Keratinocyte (primary cell): ENCODE measurements around the gene PLEKHH1. TPM values are rescaled to one million over a fixed set of nuclear protein-coding genes. Genes with fewer than 3 reads are reported as not detected.

Source experiments
- DNase-seq: peaks from one replicate; pipeline ENCODE4 v3.0.0-alpha.2; 2011; ENCODE audit warnings: low read depth, missing footprints, low spot score
- FAIRE-seq: peaks from 2 replicates; lab custom pipeline; 2011; peaks lifted over from hg19 to GRCh38; lab: Jason Lieb, UNC
- H2AFZ ChIP-seq: 2 replicates; pipeline ENCODE4 v1.6.0; 2012; ENCODE audit warnings: low read length, control low read depth, inconsistent platforms; ENCODE audit not compliant: control insufficient read depth
- H3K27ac ChIP-seq: 2 replicates; pipeline ENCODE4 v1.5.1; 2011; ENCODE audit warnings: low read length; ENCODE audit not compliant: control insufficient read depth, insufficient read depth
- H3K27me3 ChIP-seq: 3 replicates; pipeline ENCODE4 v1.6.0; 2011; ENCODE audit warnings: low read length; ENCODE audit not compliant: control insufficient read depth, insufficient read depth; ENCODE audit errors: extremely low read depth
- H3K36me3 ChIP-seq, 2 experiments: 2 replicates in 1 of 2; 3 replicates in 1 of 2; pipeline ENCODE4 v1.5.1; 2011; ENCODE audit warnings: low read length in 2 of 2, mild to moderate bottlenecking in 1 of 2; ENCODE audit not compliant: control insufficient read depth in 2 of 2, insufficient read depth in 2 of 2; ENCODE audit errors: extremely low read depth in 1 of 2
- H3K4me1 ChIP-seq: 3 replicates; pipeline ENCODE4 v1.5.1; 2011; ENCODE audit warnings: low read length; ENCODE audit not compliant: control insufficient read depth, insufficient read depth; ENCODE audit errors: extremely low read depth
- H3K4me2 ChIP-seq: 3 replicates; pipeline ENCODE4 v1.6.0; 2011; ENCODE audit warnings: low read depth, low read length; ENCODE audit not compliant: control insufficient read depth, insufficient read depth; ENCODE audit errors: extremely low read depth
- H3K4me3 ChIP-seq, 3 experiments: fragments of 200-600 bp in 1 of 3; sonication (generic) in 1 of 3; 2 replicates in 2 of 3; 3 replicates in 1 of 3; pipeline ENCODE4 v1.5.1; 2011 to 2016; ENCODE audit warnings: low read length in 3 of 3, mild to moderate bottlenecking in 3 of 3, control low read depth in 2 of 3, inconsistent platforms in 1 of 3, low read depth in 1 of 3, mixed read lengths in 1 of 3, mixed run types in 1 of 3, moderate library complexity in 1 of 3; ENCODE audit not compliant: control insufficient read depth in 2 of 3, insufficient read depth in 2 of 3; ENCODE audit errors: extremely low read depth in 1 of 3
- H3K79me2 ChIP-seq: 2 replicates; pipeline ENCODE4 v1.6.0; 2012; ENCODE audit warnings: low read length; ENCODE audit not compliant: control insufficient read depth, insufficient read depth
- H3K9ac ChIP-seq: 3 replicates; pipeline ENCODE4 v1.6.0; 2011; ENCODE audit warnings: low read length; ENCODE audit not compliant: control insufficient read depth, insufficient read depth; ENCODE audit errors: extremely low read depth
- H3K9me1 ChIP-seq: 3 replicates; pipeline ENCODE4 v1.6.0; 2011; ENCODE audit warnings: low read length; ENCODE audit not compliant: control insufficient read depth, insufficient read depth; ENCODE audit errors: extremely low read depth
- H3K9me3 ChIP-seq: 2 replicates; pipeline ENCODE4 v1.5.1; 2012; ENCODE audit warnings: low read depth, low read length; ENCODE audit not compliant: control insufficient read depth
- H4K20me1 ChIP-seq: 3 replicates; pipeline ENCODE4 v1.6.0; 2011; ENCODE audit warnings: low read length; ENCODE audit not compliant: control insufficient read depth, insufficient read depth; ENCODE audit errors: extremely low read depth
- CTCF ChIP-seq, 3 experiments: IDR thresholded peaks in 1 of 3; conservative IDR thresholded peaks in 1 of 3; optimal IDR thresholded peaks in 1 of 3; 2 replicates in 2 of 3; 3 replicates in 1 of 3; pipeline versions ENCODE3 to v1.5.1; 2011; ENCODE audit warnings: low read length in 3 of 3, mild to moderate bottlenecking in 3 of 3, moderate library complexity in 2 of 3, control low read depth in 1 of 3, inconsistent platforms in 1 of 3; ENCODE audit not compliant: insufficient read depth in 2 of 3; ENCODE audit errors: extremely low read depth in 1 of 3
- EZH2 ChIP-seq: IDR thresholded peaks from one replicate; pipeline ENCODE4 v1.6.1; 2012; ENCODE audit warnings: inconsistent platforms, mild to moderate bottlenecking, low read length, moderate library complexity
- dilution Hi-C: fragments of 300-500 bp; cut with MboI; formaldehyde crosslinking; loops from one replicate; pipeline ENCODE4 v1.7.0; 2020; ENCODE audit warnings: low sequenced_read_pairs; ENCODE audit not compliant: extremely low pct_ligation_motif_present
- polyA plus RNA-seq, 5 experiments: library from polyadenylated mRNA; depleted of rRNA in 3 of 5; stranded (reverse) in 3 of 5; stranded (forward) in 1 of 5; unstranded in 1 of 5; fragments of >200 nt; gene quantifications; 1 replicate in 1 of 5; 2 replicates in 3 of 5; 3 replicates in 1 of 5; pipeline versions ENCODE4 v1.2.1 to v1.2.3, GENCODE V29; 2011 to 2012; ENCODE audit warnings: missing spikeins in 2 of 5, low read depth in 1 of 5, low replicate concordance in 1 of 5

Gene PLEKHH1
- polyA plus RNA-seq, 1 donor (not counting 4 experiments of a cell fraction or from before 2014, with no cell fraction given): 4.4 TPM

DNA sequence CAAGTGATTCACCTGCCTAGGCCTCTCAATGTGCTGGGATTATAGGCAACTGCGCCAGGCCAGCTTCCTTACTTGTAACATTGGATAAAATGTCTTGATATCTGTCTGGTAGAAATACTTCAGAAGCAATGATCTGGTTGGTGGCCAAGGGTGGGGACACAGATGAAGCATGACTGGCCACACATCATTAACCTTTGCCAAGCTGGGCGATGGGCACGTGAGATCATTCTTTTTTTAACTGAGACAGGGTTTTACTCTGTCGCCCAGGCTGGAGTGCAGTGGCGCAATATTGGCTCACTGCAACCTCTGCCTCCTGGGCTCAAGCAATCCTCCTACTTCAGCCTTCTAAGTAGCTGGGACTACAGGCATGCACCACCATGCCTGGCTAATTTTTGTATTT, 31.1 kb downstream of the PLEKHH1 start:
- Histone ChIP-seq H3K4me3 (no peak overlapping the region), H3K9me1 (no peaks in the 10 kb centered on the region), H3K9me3 (no peaks in the 10 kb centered on the region), H3K27ac (no peak overlapping the region), H3K4me1 (peaks cover 3% of the 10 kb centered on the region), H2AFZ (no peak overlapping the region), H3K79me2 (no peaks in the 10 kb centered on the region), H3K27me3 (no peaks in the 10 kb centered on the region), H4K20me1 (no peaks in the 10 kb centered on the region), H3K36me3 (peaks cover 7 to 8% of the 10 kb centered on the region in 2 experiments), H3K4me2 (no peak overlapping the region), H3K9ac (no peak overlapping the region)
- FAIRE-seq: no peak
- TF ChIP-seq CTCF (optimal IDR thresholded peaks at IDR 0.05 in 1 of 3, IDR thresholded peaks at IDR 0.05 in 1 of 3, conservative IDR thresholded peaks at IDR 0.05 in 1 of 3; ENCODE audit: extremely low read depth in 1 of 3, insufficient read depth in 2 of 3, low read length in 3 of 3) (no peak), EZH2 (no peak)
- dilution Hi-C loops: no loop called here
- no peak for DNase-seq

DNA sequence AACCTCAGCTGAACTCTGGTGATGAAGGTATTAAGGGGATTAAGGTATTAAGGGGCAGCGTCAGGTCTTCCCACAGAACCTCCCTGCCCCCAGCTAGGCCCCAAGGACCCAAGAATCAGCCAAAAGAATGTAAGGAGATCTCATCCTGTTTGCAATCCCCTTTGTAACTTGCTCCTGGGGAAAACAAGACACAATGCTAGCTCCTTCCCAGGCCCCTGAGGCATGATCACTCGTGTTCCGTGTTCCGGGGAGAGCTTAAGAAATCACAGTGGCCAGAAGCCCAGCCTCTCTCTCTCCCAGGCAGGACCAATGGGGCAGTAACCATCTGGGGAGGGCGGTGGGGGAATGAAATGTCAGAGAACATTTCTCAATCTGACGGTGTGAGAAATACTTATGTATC, 33.8 kb downstream of the PLEKHH1 start:
- Histone ChIP-seq H3K4me3 (no peak overlapping the region), H3K4me1 (peaks cover 3% of the 10 kb centered on the region), H3K9ac (no peak overlapping the region), H3K27me3 (no peaks in the 10 kb centered on the region), H2AFZ (no peak overlapping the region), H3K9me1 (no peaks in the 10 kb centered on the region), H4K20me1 (no peaks in the 10 kb centered on the region), H3K36me3 (peaks cover 4 to 8% of the 10 kb centered on the region in 2 experiments), H3K4me2 (no peak overlapping the region), H3K79me2 (no peaks in the 10 kb centered on the region), H3K27ac (no peak overlapping the region), H3K9me3 (no peaks in the 10 kb centered on the region)
- FAIRE-seq: no peak
- DNase-seq: no peak
- TF ChIP-seq EZH2 (no peak), CTCF (optimal IDR thresholded peaks at IDR 0.05 in 1 of 3, IDR thresholded peaks at IDR 0.05 in 1 of 3, conservative IDR thresholded peaks at IDR 0.05 in 1 of 3; ENCODE audit: extremely low read depth in 1 of 3, insufficient read depth in 2 of 3, low read length in 3 of 3) (no peak)
- dilution Hi-C loops: no loop called here
